GM18520 (cell line): ENCODE measurements around the gene EML6.

ENCODE experiments used
- ATAC-seq: cut with Tn5 transposase; IDR thresholded peaks from one replicate; pipeline ENCODE4 v1.9.1; 2021; ENCODE audit not compliant: unreplicated experiment

Gene EML6

GRCh38 chr2:54704688-54705605 lies 18.5 kb upstream of the EML6 start:
- ATAC-seq: no peak

- ATAC-seq: no peak
These were observed 16.8 kb upstream of the EML6 start for GRCh38 chr2:54706622-54707021.

GRCh38 chr2:54708584-54709335 lies 14.7 kb upstream of the EML6 start:
- no peak for ATAC-seq

GRCh38 chr2:54709336-54709809 lies 14.1 kb upstream of the EML6 start:
- ATAC-seq: no peak

GRCh38 chr2:54710216-54710615 lies 13.2 kb upstream of the EML6 start:
- no peak for ATAC-seq

GRCh38 chr2:54712516-54712915 lies 10.9 kb upstream of the EML6 start:
- ATAC-seq: no peak

GRCh38 chr2:54714996-54715395 lies 8.5 kb upstream of the EML6 start:
- no peak for ATAC-seq

GRCh38 chr2:54716375-54716774 lies 7.1 kb upstream of the EML6 start:
- no peak for ATAC-seq

- no peak for ATAC-seq
These were observed 2.9 kb upstream of the EML6 start for GRCh38 chr2:54720563-54720962.

GRCh38 chr2:54722641-54723040 lies 821 bp upstream of the EML6 start:
- no peak for ATAC-seq

- no peak for ATAC-seq
These were observed 616 bp downstream of the EML6 start for GRCh38 chr2:54723996-54724559.

GRCh38 chr2:54724560-54725342 lies 1.3 kb downstream of the EML6 start:
- no peak for ATAC-seq

- ATAC-seq: no peak
These were observed 2.1 kb downstream of the EML6 start for GRCh38 chr2:54725343-54726099.

- no peak for ATAC-seq
These were observed 3.0 kb downstream of the EML6 start for GRCh38 chr2:54726431-54726830.

GRCh38 chr2:54726940-54727339 lies 3.5 kb downstream of the EML6 start:
- ATAC-seq: no peak

GRCh38 chr2:54728669-54729120 lies 5.2 kb downstream of the EML6 start:
- ATAC-seq: no peak

- no peak for ATAC-seq
These were observed 12.2 kb downstream of the EML6 start for GRCh38 chr2:54735636-54736035.

- ATAC-seq: no peak
These were observed 14.8 kb downstream of the EML6 start for GRCh38 chr2:54738281-54738680.

- no peak for ATAC-seq
These were observed 16.9 kb downstream of the EML6 start for GRCh38 chr2:54740333-54740732.

GRCh38 chr2:54741250-54741649 lies 17.8 kb downstream of the EML6 start:
- no peak for ATAC-seq
